ENCODE measurements around the gene WWOX.

DNA sequence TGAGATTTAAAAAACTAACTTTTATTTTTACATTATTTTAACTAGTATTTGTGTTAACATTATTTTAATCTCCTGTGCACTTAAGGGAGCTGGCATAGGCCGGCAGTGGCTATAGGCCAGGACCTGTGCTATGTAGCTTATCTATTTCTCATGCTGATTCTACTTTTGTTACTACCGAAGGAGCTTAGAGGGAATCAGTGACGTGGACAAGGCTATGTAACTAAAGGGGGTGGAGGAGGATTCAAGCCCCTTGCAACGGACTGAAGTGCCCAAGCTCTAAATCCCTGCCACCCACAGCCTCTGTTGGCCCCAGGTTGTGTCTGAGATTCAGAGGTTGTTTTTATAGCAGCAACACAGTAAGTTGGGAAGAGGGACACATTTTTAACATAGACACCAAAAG is 356.4 kb downstream of the WWOX start:
- TF ChIP-seq EZH2phosphoT487 (IDR thresholded peaks at IDR 0.05; ENCODE audit: low read depth, severe bottlenecking, unreplicated experiment) (no peak), EZH2 (IDR thresholded peaks at IDR 0.05; ENCODE audit: borderline replicate concordance) (no peak)
- TF ChIP-seq, protein P1, sequence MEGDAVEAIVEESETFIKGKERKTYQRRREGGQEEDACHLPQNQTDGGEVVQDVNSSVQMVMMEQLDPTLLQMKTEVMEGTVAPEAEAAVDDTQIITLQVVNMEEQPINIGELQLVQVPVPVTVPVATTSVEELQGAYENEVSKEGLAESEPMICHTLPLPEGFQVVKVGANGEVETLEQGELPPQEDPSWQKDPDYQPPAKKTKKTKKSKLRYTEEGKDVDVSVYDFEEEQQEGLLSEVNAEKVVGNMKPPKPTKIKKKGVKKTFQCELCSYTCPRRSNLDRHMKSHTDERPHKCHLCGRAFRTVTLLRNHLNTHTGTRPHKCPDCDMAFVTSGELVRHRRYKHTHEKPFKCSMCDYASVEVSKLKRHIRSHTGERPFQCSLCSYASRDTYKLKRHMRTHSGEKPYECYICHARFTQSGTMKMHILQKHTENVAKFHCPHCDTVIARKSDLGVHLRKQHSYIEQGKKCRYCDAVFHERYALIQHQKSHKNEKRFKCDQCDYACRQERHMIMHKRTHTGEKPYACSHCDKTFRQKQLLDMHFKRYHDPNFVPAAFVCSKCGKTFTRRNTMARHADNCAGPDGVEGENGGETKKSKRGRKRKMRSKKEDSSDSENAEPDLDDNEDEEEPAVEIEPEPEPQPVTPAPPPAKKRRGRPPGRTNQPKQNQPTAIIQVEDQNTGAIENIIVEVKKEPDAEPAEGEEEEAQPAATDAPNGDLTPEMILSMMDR (IDR thresholded peaks at IDR 0.05; ENCODE audit: poor library complexity), result no peak

Data from hepatocyte (in vitro differentiated cells).